ENCODE results near the gene ZNF438. TPM values are rescaled to one million over a fixed set of nuclear protein-coding genes. Genes with fewer than 3 reads are reported as not detected.

The ZNF438 gene
- total and polyA plus RNA-seq, 4 experiments from 2014 or later = 2.0 to 4.5 (median 3.9) TPM

- H3K4me1 Mint-ChIP-seq = peaks cover 28 to 48% (median 37%) of the 10 kb centered on the region in 4 donors
- H3K27ac Mint-ChIP-seq = peak overlapping the region in 2 of 7 donors; percentile 7 to 15
- no peaks in the 10 kb centered on the region for H3K27me3 Mint-ChIP-seq
- CTCF ChIA-PET (ENCODE audit: partially characterized antibody) = interaction anchor here (0.9 to 3.3 kb wide), 2 partner anchors 31 to 216 kb away, joined by 5 to 14 read pairs; partner anchors contain the start of gene ZNF438
- peaks cover 0 to 6% (median under 1%) of the 10 kb centered on the region in 8 donors for H3K9me3 Mint-ChIP-seq
- H3K4me1 ChIP-seq (ENCODE audit: insufficient read depth, low read length) = peaks cover 28% of the 10 kb centered on the region
- DNase-seq = no peak
- H3K36me3 Mint-ChIP-seq = peaks cover 0 to 3% of the 10 kb centered on the region in 2 donors
- no peak overlapping the region for H3K27ac ChIP-seq (ENCODE audit: low read depth, low read length)
- H3K27me3 ChIP-seq (ENCODE audit: insufficient read depth, low read length) = no peaks in the 10 kb centered on the region
- no peaks in the 10 kb centered on the region for H3K9me3 ChIP-seq (ENCODE audit: control insufficient read depth in 1 of 2, low read length in 2 of 2)
- POLR2A ChIA-PET (ENCODE audit: partially characterized antibody) = interaction anchor here (3.0 kb wide), 1 partner anchor 32 kb away, joined by 22 read pairs; the partner anchor contains the start of gene ZNF438
- H3K4me3 Mint-ChIP-seq = peak overlapping the region in 2 of 8 donors; percentile 0 to 3
- H3K36me3 ChIP-seq (ENCODE audit: insufficient read depth, low read length) = no peaks in the 10 kb centered on the region
- H3K4me3 ChIP-seq (ENCODE audit: low read length in 2 of 2) = no peak overlapping the region
- intact Hi-C loops (cut with micrococcal nuclease) = no loop called here
Observed at GRCh38 chr10:31000071-31000782, 31.4 kb downstream of the ZNF438 start.

DNA sequence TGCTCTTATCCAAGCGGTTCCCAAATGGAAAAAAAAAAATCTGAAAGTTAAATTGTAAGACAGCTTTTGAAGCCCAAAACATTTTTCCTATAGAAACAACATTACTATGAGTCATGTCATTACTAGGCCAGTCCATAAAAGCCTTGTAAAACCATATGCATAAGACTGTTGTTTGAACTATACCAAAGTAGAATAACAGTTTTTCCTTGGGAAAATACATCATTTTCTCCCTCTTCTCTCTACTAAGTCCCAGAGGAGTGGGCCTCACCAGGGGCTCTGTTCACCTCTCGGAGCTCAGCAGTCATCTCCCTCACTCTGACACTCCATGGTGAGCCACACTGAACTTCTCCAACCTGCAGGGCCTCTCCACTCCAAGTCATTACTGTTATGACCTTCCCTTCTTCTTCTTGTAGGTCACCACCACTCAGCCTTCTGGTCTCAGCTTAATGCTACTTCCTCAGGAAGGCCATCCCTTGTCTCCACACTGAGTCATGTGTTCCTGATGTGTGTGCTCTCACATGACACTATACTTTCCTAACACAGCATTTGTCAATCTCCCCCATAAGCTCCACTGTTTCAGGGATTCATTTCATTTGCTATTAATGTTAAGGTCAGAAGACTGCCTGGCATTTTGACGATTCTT lies 32.5 kb downstream of the ZNF438 start:
- peaks cover 20 to 38% (median 28%) of the 10 kb centered on the region in 4 donors for H3K4me1 Mint-ChIP-seq
- POLR2A ChIA-PET (ENCODE audit: partially characterized antibody) = interaction anchor here (0.7 to 3.0 kb wide), 4 partner anchors 9 to 931 kb away, joined by 3 to 22 read pairs (median 4); partner anchors contain the start of gene ZNF438
- H3K27ac Mint-ChIP-seq = peak overlapping the region; percentile 66 to 95 (median 88)
- H3K4me3 Mint-ChIP-seq = peak overlapping the region; percentile 64 to 83 (median 81)
- intact Hi-C loops (cut with micrococcal nuclease) = loop anchor here (2.0 kb wide), 1 partner anchor 32 kb away; the partner anchor contains the start of gene ZNF438
- Histone ChIP-seq H3K4me3 (ENCODE audit: low read length in 2 of 2) (peak overlapping the region in 1 of 2 donors; percentile 31), H3K4me1 (ENCODE audit: insufficient read depth, low read length) (peaks cover 19% of the 10 kb centered on the region), H3K27ac (ENCODE audit: low read depth, low read length) (peak overlapping the region; percentile 44), H3K27me3 (ENCODE audit: insufficient read depth, low read length) (no peaks in the 10 kb centered on the region), H3K36me3 (ENCODE audit: insufficient read depth, low read length) (no peaks in the 10 kb centered on the region), H3K9me3 (ENCODE audit: control insufficient read depth in 1 of 2, low read length in 2 of 2) (no peaks in the 10 kb centered on the region)
- H3K36me3 Mint-ChIP-seq = peaks cover 0 to 10% of the 10 kb centered on the region in 2 donors
- CTCF ChIA-PET (ENCODE audit: partially characterized antibody) = interaction anchor here (0.9 to 3.3 kb wide), 6 partner anchors 10 to 215 kb away, joined by 3 to 14 read pairs (median 4); partner anchors contain the start of gene ZNF438
- H3K9me3 Mint-ChIP-seq = peaks cover 0 to 13% (median 3%) of the 10 kb centered on the region in 8 donors
- DNase-seq = peak in 1 of 5 donors; percentile 7
- no peaks in the 10 kb centered on the region for H3K27me3 Mint-ChIP-seq

GRCh38 chr10:30997536-30998235 lies 34.0 kb downstream of the ZNF438 start:
- Mint-ChIP-seq H3K27me3 (no peaks in the 10 kb centered on the region), H3K27ac (peak overlapping the region in 6 of 7 donors; percentile 48 to 94 (median 74)), H3K9me3 (peaks cover 0 to 15% (median 3%) of the 10 kb centered on the region in 8 donors), H3K4me1 (peaks cover 18 to 34% (median 22%) of the 10 kb centered on the region in 4 donors), H3K36me3 (peaks cover 1 to 19% of the 10 kb centered on the region in 2 donors), H3K4me3 (peak overlapping the region; percentile 59 to 79 (median 68))
- H3K9me3 ChIP-seq (ENCODE audit: control insufficient read depth in 1 of 2, low read length in 2 of 2) = no peaks in the 10 kb centered on the region
- ChIA-PET POLR2A (ENCODE audit: partially characterized antibody) (interaction anchor here (1.5 to 3.0 kb wide), 2 partner anchors 34 to 213 kb away, joined by 5 to 22 read pairs; partner anchors contain the start of gene ZNF438), CTCF (ENCODE audit: partially characterized antibody) (interaction anchor here (1.3 to 3.3 kb wide), 5 partner anchors 11 to 213 kb away, joined by 3 to 14 read pairs (median 4); partner anchors contain the start of gene ZNF438)
- peaks cover 16% of the 10 kb centered on the region for H3K4me1 ChIP-seq (ENCODE audit: insufficient read depth, low read length)
- peak in 1 of 5 donors; percentile 1 for DNase-seq
- H3K36me3 ChIP-seq (ENCODE audit: insufficient read depth, low read length) = no peaks in the 10 kb centered on the region
- H3K27ac ChIP-seq (ENCODE audit: low read depth, low read length) = no peak overlapping the region
- intact Hi-C loops (cut with micrococcal nuclease) = loop anchor here (2.0 kb wide), 1 partner anchor 33 kb away; the partner anchor contains the start of gene ZNF438
- no peak overlapping the region for H3K4me3 ChIP-seq (ENCODE audit: low read length in 2 of 2)
- H3K27me3 ChIP-seq (ENCODE audit: insufficient read depth, low read length) = no peaks in the 10 kb centered on the region

GRCh38 chr10:30996481-30997005 lies 35.1 kb downstream of the ZNF438 start:
- Histone ChIP-seq H3K27me3 (ENCODE audit: insufficient read depth, low read length) (no peaks in the 10 kb centered on the region), H3K4me3 (ENCODE audit: low read length in 2 of 2) (no peak overlapping the region), H3K9me3 (ENCODE audit: control insufficient read depth in 1 of 2, low read length in 2 of 2) (no peaks in the 10 kb centered on the region), H3K4me1 (ENCODE audit: insufficient read depth, low read length) (peaks cover 16% of the 10 kb centered on the region), H3K27ac (ENCODE audit: low read depth, low read length) (no peak overlapping the region), H3K36me3 (ENCODE audit: insufficient read depth, low read length) (no peaks in the 10 kb centered on the region)
- CTCF ChIA-PET (ENCODE audit: partially characterized antibody) = interaction anchor here (1.6 to 3.3 kb wide), 2 partner anchors 36 to 212 kb away, joined by 4 to 14 read pairs; partner anchors contain the start of gene ZNF438
- Mint-ChIP-seq H3K9me3 (peaks cover 0 to 15% (median 3%) of the 10 kb centered on the region in 8 donors), H3K4me3 (no peak overlapping the region), H3K36me3 (peaks cover 2 to 25% of the 10 kb centered on the region in 2 donors), H3K4me1 (peaks cover 18 to 34% (median 22%) of the 10 kb centered on the region in 4 donors), H3K27me3 (no peaks in the 10 kb centered on the region), H3K27ac (peak overlapping the region in 1 of 7 donors; percentile 10)
- intact Hi-C loops (cut with micrococcal nuclease) = no loop called here
- POLR2A ChIA-PET (ENCODE audit: partially characterized antibody) = no interaction called here
- DNase-seq = no peak

DNA sequence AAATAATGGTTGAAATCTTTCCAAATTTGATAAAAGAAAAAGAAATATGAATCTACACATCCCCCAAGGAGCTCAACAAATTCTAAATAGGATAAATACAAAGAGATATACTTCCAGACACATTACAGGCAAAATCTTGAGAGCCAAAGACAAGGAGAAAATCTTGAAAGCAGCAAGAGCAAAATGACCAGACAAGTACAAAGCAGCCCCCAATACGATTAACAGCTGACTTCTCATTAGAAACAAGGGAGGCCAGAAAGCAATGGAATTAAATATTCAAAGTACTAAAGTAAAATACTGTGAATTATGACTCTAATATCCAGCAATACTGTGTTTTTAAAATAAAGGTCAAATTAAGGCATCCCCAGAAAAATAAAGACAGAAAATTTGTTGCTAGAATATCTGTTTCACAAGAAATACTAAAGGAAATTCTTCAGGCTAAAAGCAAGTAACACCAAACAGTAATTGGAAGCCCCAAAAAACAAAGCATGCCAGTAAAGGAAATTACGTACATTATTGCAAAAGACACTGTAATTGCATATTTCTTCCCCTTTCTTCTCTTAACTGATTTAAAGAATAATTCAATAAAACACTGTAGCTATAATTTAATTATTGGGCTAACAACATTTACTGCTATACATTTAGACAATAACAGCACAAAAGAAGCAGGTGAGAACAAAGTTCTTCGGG lies 36.4 kb downstream of the ZNF438 start:
- Mint-ChIP-seq H3K9me3 (peaks cover 0 to 15% (median 3%) of the 10 kb centered on the region in 8 donors), H3K36me3 (peaks cover 2 to 25% of the 10 kb centered on the region in 2 donors), H3K4me1 (peaks cover 16 to 28% (median 19%) of the 10 kb centered on the region in 4 donors), H3K27ac (peak overlapping the region in 1 of 7 donors; percentile 10), H3K4me3 (no peak overlapping the region), H3K27me3 (no peaks in the 10 kb centered on the region)
- Histone ChIP-seq H3K4me1 (ENCODE audit: insufficient read depth, low read length) (peaks cover 16% of the 10 kb centered on the region), H3K4me3 (ENCODE audit: low read length in 2 of 2) (no peak overlapping the region), H3K27ac (ENCODE audit: low read depth, low read length) (no peak overlapping the region), H3K27me3 (ENCODE audit: insufficient read depth, low read length) (no peaks in the 10 kb centered on the region), H3K9me3 (ENCODE audit: control insufficient read depth in 1 of 2, low read length in 2 of 2) (no peaks in the 10 kb centered on the region), H3K36me3 (ENCODE audit: insufficient read depth, low read length) (no peaks in the 10 kb centered on the region)
- intact Hi-C loops (cut with micrococcal nuclease) = no loop called here
- ChIA-PET POLR2A (ENCODE audit: partially characterized antibody) (no interaction called here), CTCF (ENCODE audit: partially characterized antibody) (interaction anchor here (1.6 kb wide), 1 partner anchor 37 kb away, joined by 4 read pairs; the partner anchor contains the start of gene ZNF438)
- DNase-seq = no peak

- ChIA-PET POLR2A (ENCODE audit: partially characterized antibody) (no interaction called here), CTCF (ENCODE audit: partially characterized antibody) (no interaction called here)
- intact Hi-C loops (cut with micrococcal nuclease) = no loop called here
- peaks cover 6 to 16% (median 7%) of the 10 kb centered on the region in 4 donors for H3K4me1 Mint-ChIP-seq
- H3K4me3 Mint-ChIP-seq = no peak overlapping the region
- Histone ChIP-seq H3K27ac (ENCODE audit: low read depth, low read length) (no peak overlapping the region), H3K27me3 (ENCODE audit: insufficient read depth, low read length) (no peaks in the 10 kb centered on the region), H3K4me1 (ENCODE audit: insufficient read depth, low read length) (peaks cover 8% of the 10 kb centered on the region), H3K9me3 (ENCODE audit: control insufficient read depth in 1 of 2, low read length in 2 of 2) (no peaks in the 10 kb centered on the region), H3K4me3 (ENCODE audit: low read length in 2 of 2) (no peak overlapping the region), H3K36me3 (ENCODE audit: insufficient read depth, low read length) (no peaks in the 10 kb centered on the region)
- peaks cover 0 to 15% (median 3%) of the 10 kb centered on the region in 8 donors for H3K9me3 Mint-ChIP-seq
- no peaks in the 10 kb centered on the region for H3K27me3 Mint-ChIP-seq
- no peak for DNase-seq
- peaks cover 2 to 25% of the 10 kb centered on the region in 2 donors for H3K36me3 Mint-ChIP-seq
- H3K27ac Mint-ChIP-seq = no peak overlapping the region
Observed at GRCh38 chr10:30993155-30993554, 38.5 kb downstream of the ZNF438 start.
